ENCODE data around the gene EHMT1.

Gene EHMT1

DNA sequence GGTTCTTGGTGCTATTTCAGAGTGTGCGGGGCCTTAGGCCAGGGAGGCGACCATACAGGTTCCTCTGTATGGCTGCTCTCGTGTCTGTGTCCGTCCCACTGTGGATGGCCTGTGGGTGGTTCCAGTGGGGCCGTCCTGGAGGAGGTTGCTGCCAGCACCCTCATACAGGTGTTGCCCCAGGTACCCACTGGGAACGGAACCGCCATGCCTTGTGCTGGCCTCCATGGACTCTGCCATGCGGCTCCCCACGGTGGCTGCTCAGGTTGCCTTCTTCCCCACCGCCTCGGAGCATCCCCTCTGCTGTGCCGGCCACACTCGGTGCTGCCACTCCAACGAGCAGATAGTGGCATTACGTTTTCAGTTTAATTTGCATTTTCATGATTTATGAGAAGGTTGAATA is 129.5 kb downstream of the EHMT1 start:
- Mint-ChIP-seq H3K4me3 (no peak overlapping the region), H3K27ac (no peak overlapping the region), H3K27me3 (ENCODE audit: low read depth, poor library complexity) (no peaks in the 10 kb centered on the region), H3K36me3 (ENCODE audit: low read depth) (peaks cover 74% of the 10 kb centered on the region), H3K9me3 (peaks cover 6% of the 10 kb centered on the region), H3K4me1 (peaks cover 33% of the 10 kb centered on the region)
- TF ChIP-seq, protein P1, sequence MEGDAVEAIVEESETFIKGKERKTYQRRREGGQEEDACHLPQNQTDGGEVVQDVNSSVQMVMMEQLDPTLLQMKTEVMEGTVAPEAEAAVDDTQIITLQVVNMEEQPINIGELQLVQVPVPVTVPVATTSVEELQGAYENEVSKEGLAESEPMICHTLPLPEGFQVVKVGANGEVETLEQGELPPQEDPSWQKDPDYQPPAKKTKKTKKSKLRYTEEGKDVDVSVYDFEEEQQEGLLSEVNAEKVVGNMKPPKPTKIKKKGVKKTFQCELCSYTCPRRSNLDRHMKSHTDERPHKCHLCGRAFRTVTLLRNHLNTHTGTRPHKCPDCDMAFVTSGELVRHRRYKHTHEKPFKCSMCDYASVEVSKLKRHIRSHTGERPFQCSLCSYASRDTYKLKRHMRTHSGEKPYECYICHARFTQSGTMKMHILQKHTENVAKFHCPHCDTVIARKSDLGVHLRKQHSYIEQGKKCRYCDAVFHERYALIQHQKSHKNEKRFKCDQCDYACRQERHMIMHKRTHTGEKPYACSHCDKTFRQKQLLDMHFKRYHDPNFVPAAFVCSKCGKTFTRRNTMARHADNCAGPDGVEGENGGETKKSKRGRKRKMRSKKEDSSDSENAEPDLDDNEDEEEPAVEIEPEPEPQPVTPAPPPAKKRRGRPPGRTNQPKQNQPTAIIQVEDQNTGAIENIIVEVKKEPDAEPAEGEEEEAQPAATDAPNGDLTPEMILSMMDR (IDR thresholded peaks at IDR 0.05) = no peak
- no peak for DNase-seq

DNA sequence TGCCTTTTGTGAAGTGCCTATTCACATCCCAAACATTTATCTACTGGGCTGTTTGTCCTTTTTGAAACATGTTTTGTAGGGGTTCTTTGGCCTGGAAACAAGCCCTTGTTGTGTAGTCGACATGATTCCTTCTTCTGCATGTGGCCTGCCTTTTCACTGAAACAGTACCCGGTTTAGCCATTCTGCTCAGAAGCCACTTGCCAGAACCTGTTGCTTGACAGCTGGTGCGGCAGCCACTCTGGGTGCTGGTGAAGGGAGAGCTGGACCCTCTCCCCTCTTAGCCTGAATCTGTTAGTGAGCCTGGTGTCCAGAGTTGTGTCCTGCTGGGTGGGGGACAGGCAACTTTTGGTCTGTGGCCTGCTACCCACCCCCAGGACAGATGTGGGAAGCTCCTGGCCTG is 129.9 kb downstream of the EHMT1 start:
- DNase-seq = no peak
- peaks cover 33% of the 10 kb centered on the region for H3K4me1 Mint-ChIP-seq
- TF ChIP-seq, protein P1 (IDR thresholded peaks at IDR 0.05) = no peak
- H3K4me3 Mint-ChIP-seq = no peak overlapping the region
- H3K36me3 Mint-ChIP-seq (ENCODE audit: low read depth) = peaks cover 74% of the 10 kb centered on the region
- no peaks in the 10 kb centered on the region for H3K27me3 Mint-ChIP-seq (ENCODE audit: low read depth, poor library complexity)
- peaks cover 9% of the 10 kb centered on the region for H3K9me3 Mint-ChIP-seq
- no peak overlapping the region for H3K27ac Mint-ChIP-seq

DNA sequence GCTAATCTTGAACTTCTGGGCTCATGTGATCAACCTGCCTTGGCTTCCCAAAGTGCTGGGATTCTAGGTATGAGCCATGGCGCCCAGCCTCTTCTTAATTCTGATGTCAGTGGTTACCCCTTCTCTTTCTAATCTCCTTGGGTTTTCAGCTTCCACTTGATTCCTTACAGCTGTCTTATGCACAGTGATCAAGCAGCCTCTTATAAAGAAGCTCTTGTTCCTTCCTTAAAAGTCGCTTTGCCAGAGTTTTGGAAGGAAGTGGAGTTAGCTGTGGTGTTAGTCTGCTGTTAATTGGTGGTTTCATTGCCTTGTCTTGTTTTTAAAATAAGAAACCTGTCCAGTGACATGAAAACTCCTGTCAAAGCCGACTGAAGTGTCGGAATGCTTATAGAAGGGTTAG is 130.7 kb downstream of the EHMT1 start:
- H3K27ac Mint-ChIP-seq = peak overlapping the region; percentile 87
- H3K4me3 Mint-ChIP-seq = no peak overlapping the region
- peaks cover 33% of the 10 kb centered on the region for H3K4me1 Mint-ChIP-seq
- peaks cover 74% of the 10 kb centered on the region for H3K36me3 Mint-ChIP-seq (ENCODE audit: low read depth)
- no peak for DNase-seq
- no peaks in the 10 kb centered on the region for H3K27me3 Mint-ChIP-seq (ENCODE audit: low read depth, poor library complexity)
- H3K9me3 Mint-ChIP-seq = peaks cover 14% of the 10 kb centered on the region
- TF ChIP-seq, protein P1 (IDR thresholded peaks at IDR 0.05) = no peak

DNA sequence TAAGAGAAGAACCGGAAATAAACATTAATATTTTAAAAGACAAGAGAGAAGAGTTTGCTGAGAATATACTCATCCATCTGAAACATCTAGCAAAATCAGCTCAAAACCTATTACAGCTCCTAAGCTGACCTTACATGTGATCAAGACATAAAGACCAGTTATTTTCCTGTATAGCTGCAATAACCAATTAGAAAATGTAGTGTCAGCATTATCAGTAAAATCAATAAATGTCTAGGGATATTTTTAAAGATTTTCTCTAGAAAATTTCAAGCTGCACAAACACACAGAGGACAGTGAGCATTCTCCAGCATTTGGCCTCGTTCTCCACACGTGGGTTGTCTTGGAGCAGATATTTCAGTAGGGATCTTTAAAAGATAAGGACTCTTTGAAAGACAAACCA is 131.2 kb downstream of the EHMT1 start:
- Mint-ChIP-seq H3K9me3 (peaks cover 18% of the 10 kb centered on the region), H3K27me3 (ENCODE audit: low read depth, poor library complexity) (no peaks in the 10 kb centered on the region), H3K4me1 (peaks cover 33% of the 10 kb centered on the region), H3K27ac (peak overlapping the region; percentile 87), H3K4me3 (no peak overlapping the region), H3K36me3 (ENCODE audit: low read depth) (peaks cover 76% of the 10 kb centered on the region)
- TF ChIP-seq, protein P1 (IDR thresholded peaks at IDR 0.05) = no peak
- DNase-seq = no peak

DNA sequence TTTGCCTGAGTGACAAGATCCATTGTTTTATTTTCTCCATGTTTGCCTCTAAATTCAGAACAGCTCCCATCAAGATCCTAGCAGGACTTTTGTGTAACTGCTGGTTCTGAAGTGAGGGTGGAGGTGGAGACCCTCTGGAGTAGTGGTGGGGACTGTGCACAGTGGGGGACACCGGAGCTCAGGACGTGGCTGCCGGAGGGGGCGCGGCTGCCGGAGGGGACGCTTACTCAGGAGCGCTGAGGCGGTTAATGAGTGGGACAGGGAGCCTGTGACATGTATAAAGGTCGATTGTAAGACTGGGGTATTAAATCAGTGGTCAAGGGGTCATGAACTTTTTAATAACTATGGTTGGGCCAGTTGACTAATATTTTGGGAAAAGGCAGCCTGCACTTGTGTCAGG is 131.8 kb downstream of the EHMT1 start:
- TF ChIP-seq, protein P1 (IDR thresholded peaks at IDR 0.05) = no peak
- peak; percentile 27 for DNase-seq
- H3K9me3 Mint-ChIP-seq = peaks cover 24% of the 10 kb centered on the region
- no peaks in the 10 kb centered on the region for H3K27me3 Mint-ChIP-seq (ENCODE audit: low read depth, poor library complexity)
- H3K36me3 Mint-ChIP-seq (ENCODE audit: low read depth) = peaks cover 81% of the 10 kb centered on the region
- no peak overlapping the region for H3K4me3 Mint-ChIP-seq
- peaks cover 33% of the 10 kb centered on the region for H3K4me1 Mint-ChIP-seq
- H3K27ac Mint-ChIP-seq = peak overlapping the region; percentile 3

- peaks cover 33% of the 10 kb centered on the region for H3K4me1 Mint-ChIP-seq
These were observed 132.8 kb downstream of the EHMT1 start for GRCh38 chr9:137751616-137752015.

More at GRCh38 chr9:137751616-137752015, 132.8 kb downstream of the EHMT1 start:
- Mint-ChIP-seq H3K36me3 (ENCODE audit: low read depth) (peaks cover 81% of the 10 kb centered on the region), H3K27ac (no peak overlapping the region), H3K27me3 (ENCODE audit: low read depth, poor library complexity) (no peaks in the 10 kb centered on the region), H3K9me3 (peaks cover 33% of the 10 kb centered on the region), H3K4me3 (no peak overlapping the region)
- TF ChIP-seq, protein P1 (IDR thresholded peaks at IDR 0.05) = no peak
- no peak for DNase-seq

All from nephron progenitor cell (in vitro differentiated cells).